HEK293 (cell line): ENCODE measurements around the gene KANK2.

Experiments used
- BCL11B ChIP-seq: fragments of 450-650 bp; formaldehyde crosslinking; IDR thresholded peaks from 2 replicates; pipeline ENCODE4 v1.5.1; 2016; ENCODE audit warnings: low read depth, missing biosample characterization, missing genetic modification characterization
- EGR2 ChIP-seq: fragments of 450-650 bp; formaldehyde crosslinking; IDR thresholded peaks from 2 replicates; pipeline ENCODE4 v1.5.1; 2016; ENCODE audit warnings: low read depth, missing biosample characterization, missing genetic modification characterization
- HOXC10 ChIP-seq: sonication (generic); formaldehyde crosslinking; IDR thresholded peaks from 2 replicates; pipeline ENCODE4 v1.8.1; 2023; ENCODE audit warnings: mild to moderate bottlenecking, missing genetic modification reagents
- KLF7 ChIP-seq: fragments of 450-650 bp; formaldehyde crosslinking; IDR thresholded peaks from 2 replicates; pipeline ENCODE4 v1.5.1; 2016; ENCODE audit warnings: missing biosample characterization, missing genetic modification characterization, borderline replicate concordance
- SALL2 ChIP-seq: fragments of 450-650 bp; formaldehyde crosslinking; IDR thresholded peaks from 2 replicates; pipeline ENCODE4 v1.5.0; 2017; ENCODE audit warnings: missing biosample characterization, mild to moderate bottlenecking, missing genetic modification characterization, borderline replicate concordance
- ZEB2 ChIP-seq: fragments of 450-650 bp; formaldehyde crosslinking; IDR thresholded peaks from 2 replicates; pipeline ENCODE4 v1.5.1; 2016; ENCODE audit warnings: missing biosample characterization, missing genetic modification characterization
- ZNF157 ChIP-seq: fragments of 450-650 bp; formaldehyde crosslinking; IDR thresholded peaks from 2 replicates; pipeline ENCODE4 v1.5.1; 2016; ENCODE audit warnings: missing biosample characterization, missing genetic modification characterization
- ZNF16 ChIP-seq: fragments of 450-650 bp; formaldehyde crosslinking; IDR thresholded peaks from 2 replicates; pipeline ENCODE4 v1.5.1; 2016; ENCODE audit warnings: low read depth, missing biosample characterization, missing genetic modification characterization
- ZNF175 ChIP-seq: fragments of 450-650 bp; formaldehyde crosslinking; IDR thresholded peaks from 2 replicates; pipeline ENCODE4 v1.5.1; 2016; ENCODE audit warnings: missing biosample characterization, missing genetic modification characterization
- ZNF184 ChIP-seq: fragments of 450-650 bp; IDR thresholded peaks from 2 replicates; pipeline ENCODE4 v1.5.1; 2018; ENCODE audit warnings: missing biosample characterization, mild to moderate bottlenecking, missing genetic modification characterization
- ZNF24 ChIP-seq: fragments of 450-650 bp; formaldehyde crosslinking; IDR thresholded peaks from 2 replicates; pipeline ENCODE4 v1.5.1; 2016; ENCODE audit warnings: missing biosample characterization, missing genetic modification characterization
- ZNF274 ChIP-seq, 2 experiments: fragments of 200-500 bp in 1 of 2; fragments of 450-650 bp in 1 of 2; sonication (Bioruptor generic) in 1 of 2; formaldehyde crosslinking in 1 of 2; IDR thresholded peaks; 2 replicates each; pipeline versions ENCODE4 v1.5.1 to v1.6.1; 2014 to 2016; ENCODE audit warnings: borderline replicate concordance in 1 of 2, inconsistent platforms in 1 of 2, low read length in 1 of 2, missing biosample characterization in 1 of 2, missing genetic modification characterization in 1 of 2
- ZNF335 ChIP-seq: fragments of 450-650 bp; formaldehyde crosslinking; conservative IDR thresholded peaks from 2 replicates; pipeline ENCODE4 v1.5.1; 2016; ENCODE audit warnings: missing biosample characterization, missing genetic modification characterization
- ZNF350 ChIP-seq: fragments of 450-650 bp; formaldehyde crosslinking; IDR thresholded peaks from 2 replicates; pipeline ENCODE4 v1.5.0; 2017; ENCODE audit warnings: missing biosample characterization, mild to moderate bottlenecking, missing genetic modification characterization
- ZNF530 ChIP-seq: fragments of 450-650 bp; formaldehyde crosslinking; IDR thresholded peaks from 2 replicates; pipeline ENCODE4 v1.5.1; 2016; ENCODE audit warnings: low read depth, missing biosample characterization, missing genetic modification characterization
- ZNF558 ChIP-seq: fragments of 450-650 bp; formaldehyde crosslinking; IDR thresholded peaks from 2 replicates; pipeline ENCODE4 v1.5.1; 2016; ENCODE audit warnings: missing biosample characterization, missing genetic modification characterization
- ZNF658 ChIP-seq: fragments of 450-650 bp; formaldehyde crosslinking; IDR thresholded peaks from 2 replicates; pipeline ENCODE4; 2016; ENCODE audit warnings: missing biosample characterization, missing genetic modification characterization
- ZNF776 ChIP-seq: fragments of 450-650 bp; formaldehyde crosslinking; IDR thresholded peaks from 2 replicates; pipeline ENCODE4 v1.5.0; 2017; ENCODE audit warnings: missing biosample characterization, missing genetic modification characterization, borderline replicate concordance
- ZNF777 ChIP-seq: fragments of 450-650 bp; formaldehyde crosslinking; IDR thresholded peaks from 2 replicates; pipeline ENCODE4 v1.5.1; 2017; ENCODE audit warnings: missing biosample characterization, missing genetic modification characterization, borderline replicate concordance
- TF ChIP-seq, protein P1 (sequence below): fragments of 450-650 bp; formaldehyde crosslinking; IDR thresholded peaks from 2 replicates; pipeline ENCODE4 v1.5.1; 2016; ENCODE audit warnings: missing biosample characterization, missing genetic modification characterization
- TF ChIP-seq, protein P2 (sequence below): fragments of 450-650 bp; formaldehyde crosslinking; IDR thresholded peaks from 2 replicates; pipeline ENCODE4 v1.5.1; 2016; ENCODE audit warnings: missing biosample characterization, missing genetic modification characterization
- TF ChIP-seq, protein P3 (sequence below): fragments of 450-650 bp; formaldehyde crosslinking; IDR thresholded peaks from 2 replicates; pipeline ENCODE4 v1.5.1; 2016; ENCODE audit warnings: missing biosample characterization, missing genetic modification characterization
- TF ChIP-seq, protein P4 (sequence below): fragments of 450-650 bp; formaldehyde crosslinking; optimal IDR thresholded peaks from 2 replicates; pipeline ENCODE3; 2016; ENCODE audit warnings: missing biosample characterization, mild to moderate bottlenecking, missing genetic modification characterization
- TF ChIP-seq, protein P5 (sequence below): fragments of 450-650 bp; formaldehyde crosslinking; IDR thresholded peaks from 2 replicates; pipeline ENCODE4 v1.5.1; 2017; ENCODE audit warnings: missing biosample characterization, missing genetic modification characterization
- TF ChIP-seq, protein P6 (sequence below): fragments of 450-650 bp; formaldehyde crosslinking; IDR thresholded peaks from 2 replicates; pipeline ENCODE4 v1.5.1; 2016; ENCODE audit warnings: missing biosample characterization, missing genetic modification characterization, borderline replicate concordance
- TF ChIP-seq, protein P7 (sequence below): fragments of 450-650 bp; formaldehyde crosslinking; IDR thresholded peaks from 2 replicates; pipeline ENCODE4 v1.5.1; 2016; ENCODE audit warnings: missing biosample characterization, missing genetic modification characterization

KANK2 gene

DNA sequence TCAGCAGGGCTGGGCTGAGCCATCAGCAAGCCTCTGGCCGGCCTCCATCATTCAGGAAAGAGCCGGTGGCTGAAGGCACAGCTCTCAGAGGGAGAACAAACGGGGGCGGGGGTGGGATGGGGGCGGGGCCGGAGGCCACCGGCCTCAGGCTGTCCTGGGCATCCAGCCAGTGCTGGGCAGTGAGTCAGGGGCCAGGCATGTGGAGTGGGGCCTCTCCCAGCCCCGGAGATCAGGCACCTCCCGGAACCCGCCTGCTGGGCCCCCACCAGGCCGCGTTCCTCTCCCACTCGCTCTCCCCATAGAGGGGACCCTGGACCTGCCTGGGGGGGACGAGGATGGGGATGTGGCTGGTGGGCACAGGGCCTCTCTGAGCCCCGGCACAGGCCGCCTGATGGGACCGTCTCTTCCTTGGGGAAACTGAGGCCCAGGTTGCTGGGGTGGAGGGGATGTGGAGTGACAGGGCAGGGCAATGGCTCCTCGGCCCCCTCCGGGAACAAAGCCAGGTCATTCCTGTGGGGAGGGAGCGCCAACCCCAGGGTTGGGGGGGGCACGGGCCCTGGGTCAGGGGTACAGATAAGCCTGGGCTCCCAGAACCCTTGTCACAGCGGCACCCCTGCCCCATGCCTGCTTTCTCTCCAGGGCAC lies 54.7 kb downstream of the KANK2 start (continued):
- TF ChIP-seq, protein P1, sequence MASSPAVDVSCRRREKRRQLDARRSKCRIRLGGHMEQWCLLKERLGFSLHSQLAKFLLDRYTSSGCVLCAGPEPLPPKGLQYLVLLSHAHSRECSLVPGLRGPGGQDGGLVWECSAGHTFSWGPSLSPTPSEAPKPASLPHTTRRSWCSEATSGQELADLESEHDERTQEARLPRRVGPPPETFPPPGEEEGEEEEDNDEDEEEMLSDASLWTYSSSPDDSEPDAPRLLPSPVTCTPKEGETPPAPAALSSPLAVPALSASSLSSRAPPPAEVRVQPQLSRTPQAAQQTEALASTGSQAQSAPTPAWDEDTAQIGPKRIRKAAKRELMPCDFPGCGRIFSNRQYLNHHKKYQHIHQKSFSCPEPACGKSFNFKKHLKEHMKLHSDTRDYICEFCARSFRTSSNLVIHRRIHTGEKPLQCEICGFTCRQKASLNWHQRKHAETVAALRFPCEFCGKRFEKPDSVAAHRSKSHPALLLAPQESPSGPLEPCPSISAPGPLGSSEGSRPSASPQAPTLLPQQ: peak; percentile 95
- TF ChIP-seq, protein P2, sequence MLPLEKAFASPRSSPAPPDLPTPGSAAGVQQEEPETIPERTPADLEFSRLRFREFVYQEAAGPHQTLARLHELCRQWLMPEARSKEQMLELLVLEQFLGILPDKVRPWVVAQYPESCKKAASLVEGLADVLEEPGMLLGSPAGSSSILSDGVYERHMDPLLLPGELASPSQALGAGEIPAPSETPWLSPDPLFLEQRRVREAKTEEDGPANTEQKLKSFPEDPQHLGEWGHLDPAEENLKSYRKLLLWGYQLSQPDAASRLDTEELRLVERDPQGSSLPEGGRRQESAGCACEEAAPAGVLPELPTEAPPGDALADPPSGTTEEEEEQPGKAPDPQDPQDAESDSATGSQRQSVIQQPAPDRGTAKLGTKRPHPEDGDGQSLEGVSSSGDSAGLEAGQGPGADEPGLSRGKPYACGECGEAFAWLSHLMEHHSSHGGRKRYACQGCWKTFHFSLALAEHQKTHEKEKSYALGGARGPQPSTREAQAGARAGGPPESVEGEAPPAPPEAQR (tag by site-specific recombination): 0 out of 2 replicates have a peak, but pooled peaks have one; percentile 29
- TF ChIP-seq ZNF777 (no peak), ZNF274 (IDR thresholded peaks at IDR 0.05; ENCODE audit: low read length) (no peak), ZNF274 (tag by site-specific recombination; IDR thresholded peaks at IDR 0.05; ENCODE audit: borderline replicate concordance) (no peak), HOXC10 (CRISPR knock-in tag) (no peak), SALL2 (tag by site-specific recombination) (no peak), ZNF350 (tag by site-specific recombination) (no peak), ZNF558 (no peak), EGR2 (tag by site-specific recombination) (no peak), ZNF658 (no peak), ZNF16 (tag by site-specific recombination) (no peak), ZNF175 (tag by site-specific recombination) (no peak), ZNF776 (tag by site-specific recombination) (no peak), ZNF335 (peak; percentile 91), KLF7 (no peak), ZEB2 (tag by site-specific recombination) (peak; percentile 41; the same call in 1 of the 2 replicates), ZNF24 (tag by site-specific recombination) (peak; percentile 53; the same call in 1 of the 2 replicates), ZNF157 (no peak), ZNF184 (tag by site-specific recombination) (no peak), ZNF530 (no peak), BCL11B (tag by site-specific recombination) (no peak)
- TF ChIP-seq, protein P3, sequence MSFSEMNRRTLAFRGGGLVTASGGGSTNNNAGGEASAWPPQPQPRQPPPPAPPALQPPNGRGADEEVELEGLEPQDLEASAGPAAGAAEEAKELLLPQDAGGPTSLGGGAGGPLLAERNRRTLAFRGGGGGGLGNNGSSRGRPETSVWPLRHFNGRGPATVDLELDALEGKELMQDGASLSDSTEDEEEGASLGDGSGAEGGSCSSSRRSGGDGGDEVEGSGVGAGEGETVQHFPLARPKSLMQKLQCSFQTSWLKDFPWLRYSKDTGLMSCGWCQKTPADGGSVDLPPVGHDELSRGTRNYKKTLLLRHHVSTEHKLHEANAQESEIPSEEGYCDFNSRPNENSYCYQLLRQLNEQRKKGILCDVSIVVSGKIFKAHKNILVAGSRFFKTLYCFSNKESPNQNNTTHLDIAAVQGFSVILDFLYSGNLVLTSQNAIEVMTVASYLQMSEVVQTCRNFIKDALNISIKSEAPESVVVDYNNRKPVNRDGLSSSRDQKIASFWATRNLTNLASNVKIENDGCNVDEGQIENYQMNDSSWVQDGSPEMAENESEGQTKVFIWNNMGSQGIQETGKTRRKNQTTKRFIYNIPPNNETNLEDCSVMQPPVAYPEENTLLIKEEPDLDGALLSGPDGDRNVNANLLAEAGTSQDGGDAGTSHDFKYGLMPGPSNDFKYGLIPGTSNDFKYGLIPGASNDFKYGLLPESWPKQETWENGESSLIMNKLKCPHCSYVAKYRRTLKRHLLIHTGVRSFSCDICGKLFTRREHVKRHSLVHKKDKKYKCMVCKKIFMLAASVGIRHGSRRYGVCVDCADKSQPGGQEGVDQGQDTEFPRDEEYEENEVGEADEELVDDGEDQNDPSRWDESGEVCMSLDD (tag by site-specific recombination): peak; percentile 77; the same call in 1 of the 2 replicates
- TF ChIP-seq, protein P4, sequence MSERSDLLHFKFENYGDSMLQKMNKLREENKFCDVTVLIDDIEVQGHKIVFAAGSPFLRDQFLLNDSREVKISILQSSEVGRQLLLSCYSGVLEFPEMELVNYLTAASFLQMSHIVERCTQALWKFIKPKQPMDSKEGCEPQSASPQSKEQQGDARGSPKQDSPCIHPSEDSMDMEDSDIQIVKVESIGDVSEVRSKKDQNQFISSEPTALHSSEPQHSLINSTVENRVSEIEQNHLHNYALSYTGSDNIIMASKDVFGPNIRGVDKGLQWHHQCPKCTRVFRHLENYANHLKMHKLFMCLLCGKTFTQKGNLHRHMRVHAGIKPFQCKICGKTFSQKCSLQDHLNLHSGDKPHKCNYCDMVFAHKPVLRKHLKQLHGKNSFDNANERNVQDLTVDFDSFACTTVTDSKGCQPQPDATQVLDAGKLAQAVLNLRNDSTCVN (tag by site-specific recombination): peak; percentile 24
- TF ChIP-seq, protein P5, sequence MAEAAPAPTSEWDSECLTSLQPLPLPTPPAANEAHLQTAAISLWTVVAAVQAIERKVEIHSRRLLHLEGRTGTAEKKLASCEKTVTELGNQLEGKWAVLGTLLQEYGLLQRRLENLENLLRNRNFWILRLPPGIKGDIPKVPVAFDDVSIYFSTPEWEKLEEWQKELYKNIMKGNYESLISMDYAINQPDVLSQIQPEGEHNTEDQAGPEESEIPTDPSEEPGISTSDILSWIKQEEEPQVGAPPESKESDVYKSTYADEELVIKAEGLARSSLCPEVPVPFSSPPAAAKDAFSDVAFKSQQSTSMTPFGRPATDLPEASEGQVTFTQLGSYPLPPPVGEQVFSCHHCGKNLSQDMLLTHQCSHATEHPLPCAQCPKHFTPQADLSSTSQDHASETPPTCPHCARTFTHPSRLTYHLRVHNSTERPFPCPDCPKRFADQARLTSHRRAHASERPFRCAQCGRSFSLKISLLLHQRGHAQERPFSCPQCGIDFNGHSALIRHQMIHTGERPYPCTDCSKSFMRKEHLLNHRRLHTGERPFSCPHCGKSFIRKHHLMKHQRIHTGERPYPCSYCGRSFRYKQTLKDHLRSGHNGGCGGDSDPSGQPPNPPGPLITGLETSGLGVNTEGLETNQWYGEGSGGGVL (tag by site-specific recombination): peak; percentile 96
- TF ChIP-seq, protein P6, sequence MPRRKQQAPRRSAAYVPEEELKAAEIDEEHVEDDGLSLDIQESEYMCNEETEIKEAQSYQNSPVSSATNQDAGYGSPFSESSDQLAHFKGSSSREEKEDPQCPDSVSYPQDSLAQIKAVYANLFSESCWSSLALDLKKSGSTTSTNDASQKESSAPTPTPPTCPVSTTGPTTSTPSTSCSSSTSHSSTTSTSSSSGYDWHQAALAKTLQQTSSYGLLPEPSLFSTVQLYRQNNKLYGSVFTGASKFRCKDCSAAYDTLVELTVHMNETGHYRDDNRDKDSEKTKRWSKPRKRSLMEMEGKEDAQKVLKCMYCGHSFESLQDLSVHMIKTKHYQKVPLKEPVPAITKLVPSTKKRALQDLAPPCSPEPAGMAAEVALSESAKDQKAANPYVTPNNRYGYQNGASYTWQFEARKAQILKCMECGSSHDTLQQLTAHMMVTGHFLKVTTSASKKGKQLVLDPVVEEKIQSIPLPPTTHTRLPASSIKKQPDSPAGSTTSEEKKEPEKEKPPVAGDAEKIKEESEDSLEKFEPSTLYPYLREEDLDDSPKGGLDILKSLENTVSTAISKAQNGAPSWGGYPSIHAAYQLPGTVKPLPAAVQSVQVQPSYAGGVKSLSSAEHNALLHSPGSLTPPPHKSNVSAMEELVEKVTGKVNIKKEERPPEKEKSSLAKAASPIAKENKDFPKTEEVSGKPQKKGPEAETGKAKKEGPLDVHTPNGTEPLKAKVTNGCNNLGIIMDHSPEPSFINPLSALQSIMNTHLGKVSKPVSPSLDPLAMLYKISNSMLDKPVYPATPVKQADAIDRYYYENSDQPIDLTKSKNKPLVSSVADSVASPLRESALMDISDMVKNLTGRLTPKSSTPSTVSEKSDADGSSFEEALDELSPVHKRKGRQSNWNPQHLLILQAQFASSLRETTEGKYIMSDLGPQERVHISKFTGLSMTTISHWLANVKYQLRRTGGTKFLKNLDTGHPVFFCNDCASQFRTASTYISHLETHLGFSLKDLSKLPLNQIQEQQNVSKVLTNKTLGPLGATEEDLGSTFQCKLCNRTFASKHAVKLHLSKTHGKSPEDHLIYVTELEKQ (tag by site-specific recombination): no peak
- TF ChIP-seq, protein P7, sequence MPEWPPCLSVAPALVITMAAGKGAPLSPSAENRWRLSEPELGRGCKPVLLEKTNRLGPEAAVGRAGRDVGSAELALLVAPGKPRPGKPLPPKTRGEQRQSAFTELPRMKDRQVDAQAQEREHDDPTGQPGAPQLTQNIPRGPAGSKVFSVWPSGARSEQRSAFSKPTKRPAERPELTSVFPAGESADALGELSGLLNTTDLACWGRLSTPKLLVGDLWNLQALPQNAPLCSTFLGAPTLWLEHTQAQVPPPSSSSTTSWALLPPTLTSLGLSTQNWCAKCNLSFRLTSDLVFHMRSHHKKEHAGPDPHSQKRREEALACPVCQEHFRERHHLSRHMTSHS (tag by site-specific recombination): no peak
